T-helper 2 cell treated with Interferon-gamma antibody and Interleukin-4, amounts not matched to agents 100 ng/mL and 5 ng/mL, for 36 hours (primary cell): ENCODE measurements around the gene NRL. TPM values are rescaled to one million over a fixed set of nuclear protein-coding genes. Genes with fewer than 3 reads are reported as not detected.

ENCODE experiments used
- intact Hi-C: fragments of 100-400 bp; cut with micrococcal nuclease; formaldehyde crosslinking; loops from one replicate; pipeline ENCODE4 v1.15.1; 2023
- total RNA-seq: library from RNA; stranded (reverse); gene quantifications from 2 replicates; pipeline ENCODE4 v1.2.3, GENCODE V29; 2022

Gene NRL
- 2.4 and 2.9 TPM in 2 replicates for total RNA-seq

- intact Hi-C loops: loop anchor here (1.0 to 10.0 kb wide), 14 partner anchors 20 to 1185 kb away; partner anchors contain the start of genes AP1G2, CARMIL3, CHMP4A and EMC9
Measured at GRCh38 chr14:24114532-24115421, at the start of gene NRL, which contains the start of gene DCAF11. Gene NRL, minus strand, starts transcription at chr14:24114949. Its CDS starts 32,101 bp downstream, at chr14:24082848. Gene DCAF11, plus strand, starts transcription at chr14:24114777. Its CDS starts 818 bp downstream, at chr14:24115595.

GRCh38 chr14:24162093-24162492, 47.3 kb upstream of the NRL start:
- intact Hi-C loops: no loop called here

- intact Hi-C loops: loop anchor here (1.0 to 2.0 kb wide), 9 partner anchors 14 to 102 kb away; partner anchors contain the start of genes CHMP4A, DCAF11, EMC9 and IPO4
Measured at GRCh38 chr14:24160850-24161804, 46.4 kb upstream of the NRL start, which contains the start of gene IRF9. Gene IRF9, plus strand, starts transcription at chr14:24161265. Its CDS starts 880 bp downstream, at chr14:24162145.

GRCh38 chr14:24160499-24160849, 45.7 kb upstream of the NRL start:
- intact Hi-C loops: loop anchor here (2.0 kb wide), 1 partner anchor 102 kb away; no protein-coding TSS in a partner anchor

GRCh38 chr14:24159777-24160498, 45.2 kb upstream of the NRL start:
- intact Hi-C loops: loop anchor here (2.0 kb wide), 1 partner anchor 101 kb away; no protein-coding TSS in a partner anchor

- intact Hi-C loops: no loop called here
Measured at GRCh38 chr14:24157331-24157730, 42.6 kb upstream of the NRL start.

- intact Hi-C loops: no loop called here
Measured at GRCh38 chr14:24156840-24157239, 42.1 kb upstream of the NRL start.

- intact Hi-C loops: no loop called here
Measured at GRCh38 chr14:24155100-24155499, 40.4 kb upstream of the NRL start.

GRCh38 chr14:24151404-24152080, 36.8 kb upstream of the NRL start:
- intact Hi-C loops: no loop called here

- intact Hi-C loops: no loop called here
Measured at GRCh38 chr14:24150993-24151392, 36.2 kb upstream of the NRL start.

- intact Hi-C loops: no loop called here
Measured at GRCh38 chr14:24150567-24150966, 35.8 kb upstream of the NRL start.

- intact Hi-C loops: no loop called here
Measured at GRCh38 chr14:24150061-24150460, 35.3 kb upstream of the NRL start.

- intact Hi-C loops: loop anchor here (5.0 kb wide), 2 partner anchors 148 to 682 kb away; partner anchors contain the start of genes DHRS1, NGDN and NOP9
Measured at GRCh38 chr14:24149302-24149969, 34.7 kb upstream of the NRL start.

- intact Hi-C loops: loop anchor here (1.0 to 5.0 kb wide), 8 partner anchors 12 to 681 kb away; partner anchors contain the start of genes CHMP4A, DCAF11, DHRS1 and IPO4
Measured at GRCh38 chr14:24147761-24148428, 33.1 kb upstream of the NRL start.

GRCh38 chr14:24146978-24147760, 32.4 kb upstream of the NRL start, which contains the start of gene RNF31:
Gene RNF31, plus strand, starts transcription at chr14:24147498. Its CDS starts 201 bp downstream, at chr14:24147699.
- intact Hi-C loops: loop anchor here (1.0 to 5.0 kb wide), 9 partner anchors 11 to 680 kb away; partner anchors contain the start of genes CHMP4A, DCAF11, DHRS1 and IPO4

- intact Hi-C loops: loop anchor here (1.0 to 5.0 kb wide), 3 partner anchors 65 to 679 kb away; partner anchors contain the start of genes DHRS1, NGDN and NOP9
Measured at GRCh38 chr14:24146453-24146977, 31.8 kb upstream of the NRL start, which contains the start of gene PSME2. Gene PSME2, minus strand, starts transcription at chr14:24146610. Its CDS starts 29 bp downstream, at chr14:24146581.
